HG02852 (cell line): Measurements from ENCODE around the gene C16orf86.
"Not testable (repeated sequence)": the region's sequence is repeated elsewhere in the genome, so short reads cannot be mapped to it uniquely, and the experiment has no call there.

Source experiments
- ATAC-seq: cut with Tn5 transposase; IDR thresholded peaks from one replicate; pipeline ENCODE4 v1.9.1; 2021; ENCODE audit warnings: mild to moderate bottlenecking, moderate library complexity; ENCODE audit not compliant: unreplicated experiment

The C16orf86 gene

DNA sequence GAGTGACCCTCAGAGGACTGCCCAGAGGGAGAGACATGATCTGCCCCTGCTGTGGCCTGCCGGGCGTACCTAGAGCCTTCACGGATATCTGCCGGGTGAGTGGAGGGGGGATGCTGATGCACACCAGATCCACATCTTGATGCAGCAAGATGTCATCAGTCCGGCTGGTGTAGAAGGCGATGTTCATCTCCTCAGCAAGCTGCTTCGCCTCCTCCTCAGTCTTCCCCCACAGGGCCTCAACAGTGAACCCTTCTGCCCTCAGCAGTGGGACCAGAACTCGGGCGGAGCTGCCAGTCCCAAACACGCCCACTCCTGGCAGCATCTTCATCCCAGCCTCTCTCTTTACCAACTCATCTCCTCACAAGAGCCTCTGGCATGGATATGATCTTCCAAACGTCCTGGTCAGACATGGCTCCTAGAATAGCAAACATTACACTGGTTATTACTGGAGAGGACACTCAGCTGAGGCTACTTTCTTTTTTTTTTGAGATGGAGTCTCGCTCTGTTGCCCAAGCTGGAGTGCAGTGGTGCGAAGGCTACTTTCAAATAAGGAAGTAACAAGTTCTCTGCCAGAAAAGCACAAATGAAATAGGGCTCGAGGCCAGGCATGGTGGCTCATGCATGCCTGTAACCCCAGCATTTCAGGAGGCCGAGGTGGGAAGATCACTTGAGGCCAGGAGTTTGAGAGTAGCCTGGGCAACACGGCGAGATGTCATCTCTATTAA, 18.9 kb downstream of the C16orf86 start:
- ATAC-seq, result no peak

DNA sequence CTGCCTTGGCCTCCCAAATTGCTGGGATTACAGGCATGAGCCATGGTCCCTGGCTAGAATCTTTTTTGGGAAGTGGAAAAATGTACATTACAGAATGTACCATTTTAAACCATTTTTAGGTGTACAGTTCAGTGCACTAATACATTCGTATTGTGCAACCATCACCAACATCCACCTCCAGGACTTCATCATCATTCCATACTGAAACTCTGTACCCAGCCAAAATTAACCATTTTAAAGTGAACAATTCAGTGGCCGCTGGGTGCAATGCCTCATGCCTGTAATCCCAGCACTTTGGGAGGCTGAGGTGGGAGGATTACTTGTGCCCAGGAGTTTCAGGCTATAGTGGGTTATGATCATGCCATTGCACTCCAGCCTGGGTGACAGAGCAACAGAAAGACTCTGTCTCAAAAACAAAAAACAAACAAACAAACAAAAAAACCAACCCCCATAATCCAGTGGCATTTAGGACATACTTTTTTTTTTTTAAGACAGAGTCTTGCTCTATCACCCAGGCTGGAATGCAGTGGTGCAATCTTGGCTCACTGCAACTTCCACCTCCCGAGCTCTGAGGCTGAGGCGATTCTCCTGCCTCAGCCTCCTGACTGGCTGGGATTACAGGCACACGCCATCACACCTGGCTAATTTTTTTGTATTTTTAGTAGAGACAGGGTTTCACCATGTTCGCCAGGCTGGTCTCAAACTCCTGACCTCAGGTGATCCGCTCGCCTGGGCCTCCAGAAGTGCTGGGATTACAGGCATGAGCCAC, 27.1 kb downstream of the C16orf86 start:
- not testable (repeated sequence) for ATAC-seq

DNA sequence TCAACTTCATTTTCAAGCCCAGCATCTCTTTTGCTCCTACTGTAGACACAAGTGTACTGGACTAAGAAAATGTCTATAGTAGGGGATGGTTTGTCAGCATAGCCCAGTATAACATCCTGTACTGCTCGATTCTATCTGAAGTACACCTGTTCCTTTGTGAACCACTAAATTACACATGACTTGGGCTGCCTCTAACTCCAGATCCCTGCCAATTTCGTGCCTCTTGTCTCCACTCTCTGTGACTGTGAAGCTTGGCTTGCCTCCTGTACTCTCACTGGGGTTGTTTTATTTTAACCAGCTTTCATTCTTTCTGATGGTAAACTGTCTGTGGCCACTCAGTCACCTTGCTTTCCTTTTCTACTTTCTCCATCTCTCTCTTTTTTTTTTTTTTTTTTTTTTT, 28.0 kb downstream of the C16orf86 start:
- no peak for ATAC-seq

DNA sequence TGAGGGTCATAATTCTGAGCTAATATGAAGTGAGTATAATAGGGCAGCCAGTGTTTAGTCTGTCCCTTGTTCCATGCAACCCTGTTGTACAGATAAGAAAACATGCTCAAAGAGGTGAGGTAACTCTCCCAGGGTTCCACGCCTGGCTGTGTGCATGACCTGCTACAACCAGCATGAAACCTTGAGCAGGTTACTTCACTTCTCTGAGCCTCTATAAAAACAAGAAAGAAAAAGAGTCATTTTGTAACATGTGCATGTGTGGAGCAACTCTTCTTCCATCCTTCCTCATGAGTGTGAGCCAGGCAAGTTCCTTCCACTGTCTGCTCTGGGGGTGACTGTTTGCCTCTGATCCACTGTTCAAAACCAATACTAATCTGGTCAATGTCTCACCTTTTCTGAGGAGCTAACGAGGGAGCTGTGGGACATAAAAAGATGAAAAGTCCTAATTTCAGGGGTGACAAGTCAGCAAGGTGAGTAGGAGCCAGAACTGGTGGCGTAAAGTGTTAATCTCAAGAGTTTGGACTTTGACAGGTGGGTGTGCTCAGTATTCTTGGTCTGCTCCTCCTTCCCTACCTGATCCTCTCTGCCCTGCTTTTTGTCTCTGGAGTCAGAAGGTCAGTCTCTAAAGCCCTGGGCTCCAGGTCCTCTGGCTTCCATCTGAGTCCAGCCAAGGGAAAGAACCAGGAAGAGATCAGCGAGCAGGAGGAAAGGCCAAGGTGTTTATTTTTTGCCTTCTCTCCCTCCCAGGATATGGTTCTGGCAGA, 31.0 kb downstream of the C16orf86 start:
- no peak for ATAC-seq

DNA sequence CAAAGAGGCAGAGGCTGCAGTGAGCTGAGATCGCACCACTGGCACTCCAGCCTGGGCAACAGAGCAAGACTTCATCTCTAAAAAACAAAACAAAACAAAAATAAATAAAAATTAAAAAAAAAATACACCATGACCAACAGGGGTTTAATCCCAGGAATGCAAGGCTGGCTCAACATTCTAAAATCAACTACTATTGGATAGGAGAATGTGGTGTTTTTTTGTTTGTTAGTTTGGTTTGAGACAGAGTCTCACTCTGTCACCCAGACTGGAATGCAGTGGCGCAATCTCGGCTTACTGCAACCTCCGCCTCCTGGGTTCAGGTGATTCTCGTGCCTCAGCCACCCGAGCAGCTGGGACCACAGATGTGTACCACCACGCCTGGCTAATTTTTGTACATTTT, 32.7 kb downstream of the C16orf86 start:
- ATAC-seq, result no peak

DNA sequence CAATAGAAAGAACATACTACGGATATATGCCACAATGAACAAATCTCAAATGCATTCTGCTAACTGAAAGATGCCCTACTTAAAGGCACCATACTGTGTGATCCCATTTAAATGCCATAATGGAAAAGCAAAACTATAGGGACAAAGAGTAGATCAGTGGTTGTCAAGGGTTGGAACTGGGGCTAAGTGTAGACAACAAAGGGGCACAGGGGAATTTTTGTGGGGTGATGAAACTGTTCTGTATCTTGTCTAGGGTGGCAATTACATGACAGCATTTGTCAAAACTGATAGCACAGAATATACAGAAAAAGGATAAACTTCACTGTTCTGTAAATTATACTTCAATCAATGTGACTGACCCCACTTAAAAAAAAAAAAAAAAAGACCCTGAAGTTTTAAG, 34.8 kb downstream of the C16orf86 start:
- ATAC-seq, result no peak

DNA sequence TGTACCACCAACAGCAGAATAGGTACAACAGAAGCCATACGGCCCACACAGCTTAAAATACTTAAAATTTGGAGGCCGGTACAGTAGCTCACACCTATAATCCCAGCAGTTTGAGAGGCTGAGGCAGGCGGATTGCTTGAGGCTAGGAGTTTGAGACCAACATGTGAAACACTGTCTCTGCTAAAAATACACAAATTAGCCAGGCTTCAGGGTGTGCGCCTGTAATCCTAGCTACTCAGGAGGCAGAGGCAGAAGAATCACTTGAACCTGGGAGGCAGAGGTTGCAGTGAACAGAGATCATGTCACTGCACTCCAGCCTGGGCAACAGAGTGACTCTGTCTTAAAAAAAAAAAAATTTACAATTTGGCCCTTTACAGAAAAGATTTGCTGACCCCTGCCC, 35.5 kb downstream of the C16orf86 start:
- ATAC-seq, result no peak

DNA sequence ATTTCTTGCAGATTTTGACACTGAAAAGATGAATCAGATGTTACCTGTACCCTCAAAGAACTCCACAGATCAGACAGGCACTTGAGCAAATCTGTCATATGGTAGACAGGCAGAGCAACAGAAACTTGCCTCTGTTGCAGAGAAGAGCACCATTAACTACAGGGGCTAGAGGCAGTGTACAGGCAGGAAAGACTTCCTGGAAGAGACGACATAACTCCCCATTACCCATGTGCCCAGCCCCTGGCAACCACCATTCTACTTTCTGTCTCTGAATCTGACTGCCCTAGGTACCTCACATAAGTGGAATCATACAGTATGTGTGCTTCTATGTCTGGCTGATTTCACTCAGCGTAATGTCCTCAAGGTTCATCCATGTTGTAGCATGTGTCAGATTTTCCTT, 37.0 kb downstream of the C16orf86 start:
- ATAC-seq, result no peak

DNA sequence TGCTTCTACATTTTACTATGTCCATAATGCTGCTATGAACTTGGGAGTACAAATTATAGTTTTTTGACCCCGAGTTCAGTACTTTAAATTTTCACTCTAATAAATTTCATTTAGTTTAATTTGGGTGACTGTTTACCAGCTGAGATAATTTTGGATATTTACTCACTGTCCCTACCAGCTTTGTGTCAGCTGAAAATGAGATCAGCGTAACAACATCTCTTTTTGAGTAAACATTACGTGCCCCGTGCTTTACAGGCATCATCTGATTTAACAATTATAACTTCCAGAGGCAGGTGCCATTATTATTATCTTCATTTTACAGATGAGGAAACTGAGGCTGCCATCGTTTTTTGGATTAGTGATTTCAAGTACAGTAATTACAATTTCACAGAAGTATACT, 37.5 kb downstream of the C16orf86 start:
- no peak for ATAC-seq

DNA sequence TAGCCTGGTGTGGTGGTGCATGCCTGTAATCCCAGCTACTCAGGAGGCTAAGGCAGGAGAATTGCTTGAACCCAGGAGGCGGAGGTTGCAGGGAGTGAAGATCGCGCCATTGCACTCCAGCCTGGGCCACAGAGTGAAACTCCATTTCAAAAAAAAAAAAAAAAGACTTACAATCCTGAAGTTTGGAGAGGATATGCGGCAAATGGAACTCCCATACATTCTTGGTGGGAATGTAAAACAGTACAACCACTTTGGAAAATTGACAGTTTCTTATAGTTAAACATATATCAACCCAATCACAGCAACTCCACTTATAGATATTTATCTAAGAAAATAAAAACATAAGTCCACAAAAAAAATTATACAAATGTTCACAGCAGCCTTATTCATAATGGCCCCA, 40.6 kb downstream of the C16orf86 start:
- ATAC-seq, result no peak

DNA sequence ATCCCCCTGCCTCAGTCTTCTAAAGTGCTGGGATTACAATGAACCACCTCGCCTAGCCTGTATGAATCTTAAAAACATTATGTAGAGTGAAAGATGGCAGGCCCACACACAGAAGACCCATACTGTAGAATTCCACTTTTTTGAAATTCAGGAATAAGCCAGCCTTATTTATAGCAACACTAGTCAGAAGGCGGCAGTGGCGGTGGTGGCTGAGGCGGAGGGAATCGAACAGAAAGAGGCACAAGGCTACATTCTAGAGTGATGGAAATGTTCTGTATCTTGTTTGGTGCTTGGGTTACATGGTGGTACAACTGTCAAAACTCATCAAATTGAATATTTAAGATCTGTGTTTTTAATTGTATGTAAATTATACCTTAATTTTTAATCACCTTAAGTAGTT, 41.2 kb downstream of the C16orf86 start:
- ATAC-seq, result no peak

DNA sequence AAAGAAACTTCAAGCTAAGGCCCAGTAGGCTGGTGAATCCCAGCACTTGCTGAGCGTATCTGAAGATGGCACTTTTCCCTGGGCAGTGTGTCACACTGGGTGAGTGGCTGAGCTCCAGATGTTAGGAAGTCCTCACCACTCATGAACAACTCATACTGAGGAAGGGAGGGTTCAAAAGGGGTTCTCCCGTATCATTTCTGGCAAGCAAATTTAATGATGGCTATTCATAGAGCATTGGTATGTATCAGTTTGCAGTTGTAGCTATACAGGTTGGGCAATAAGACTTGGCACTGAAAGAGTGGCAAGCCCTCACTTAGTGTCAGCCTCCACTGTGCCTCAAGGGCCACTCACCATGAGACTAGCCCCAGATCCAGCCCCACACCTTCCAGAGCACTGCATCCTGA, 41.8 kb downstream of the C16orf86 start:
- no peak for ATAC-seq

DNA sequence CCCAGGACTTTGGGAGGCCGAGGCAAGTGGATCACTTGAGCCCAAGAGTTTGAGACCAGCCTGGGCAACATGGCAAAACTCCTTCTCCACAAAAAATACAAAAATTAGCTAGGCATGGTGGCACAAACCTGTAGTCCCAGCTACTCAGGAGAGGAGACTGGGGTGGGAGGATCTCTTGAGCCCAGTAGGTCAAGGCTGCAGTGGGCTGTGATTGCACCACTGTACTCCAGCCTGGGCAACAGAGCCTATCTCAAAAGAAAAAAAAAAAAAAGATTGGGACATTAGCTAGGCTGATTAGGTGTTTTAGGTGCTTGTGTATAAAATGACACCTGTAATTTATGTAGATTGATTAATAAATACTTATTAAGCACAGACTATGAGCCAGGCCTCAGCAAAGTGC, 42.4 kb downstream of the C16orf86 start:
- ATAC-seq, result no peak

DNA sequence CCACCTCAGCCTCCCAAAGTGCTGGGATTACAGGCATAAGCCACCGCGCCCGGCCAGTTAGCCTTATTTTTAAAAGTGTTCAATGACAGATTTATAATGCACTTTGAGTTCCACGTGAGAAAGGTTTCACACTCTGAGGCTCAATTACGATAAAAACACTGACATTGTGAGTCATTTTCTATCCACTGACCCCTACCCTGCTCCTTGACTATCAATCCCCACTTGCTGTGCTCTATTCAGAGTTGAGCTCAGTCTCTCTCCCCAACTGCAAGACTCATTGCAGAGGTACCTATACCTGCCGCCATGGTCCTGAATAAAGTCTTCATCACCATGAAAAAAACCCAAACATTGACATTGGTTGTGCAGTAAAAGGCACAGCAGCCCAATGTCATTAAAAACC, 44.0 kb downstream of the C16orf86 start:
- no peak for ATAC-seq

DNA sequence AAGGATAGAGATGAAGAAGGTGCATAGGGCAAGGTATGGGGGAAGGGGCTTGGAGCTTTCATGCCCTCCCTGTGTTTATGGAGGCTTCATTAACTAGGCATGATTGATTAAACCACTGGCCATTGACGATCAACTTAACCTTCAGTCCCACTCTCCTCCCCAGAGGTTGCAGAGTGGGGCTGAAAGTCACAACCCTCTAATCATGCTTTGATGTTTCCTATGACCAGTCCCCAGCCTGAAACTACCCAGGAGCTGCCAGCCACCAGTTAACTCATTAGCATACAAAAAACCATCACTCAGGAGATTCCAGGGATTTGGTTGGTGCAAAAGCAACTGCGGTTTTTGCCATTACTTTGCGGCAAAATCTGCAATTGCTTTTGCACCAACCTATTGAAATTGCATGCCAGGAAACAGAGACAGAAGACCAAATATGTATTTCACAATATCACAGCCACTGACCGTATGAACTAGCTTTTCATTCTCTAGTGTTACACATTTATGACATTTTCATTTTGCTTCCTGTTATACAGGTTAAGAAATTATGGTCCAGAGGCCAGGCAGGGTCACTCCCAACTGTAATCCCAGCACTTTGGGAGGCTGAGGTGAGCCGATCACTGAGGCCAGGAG, 47.1 kb downstream of the C16orf86 start:
- no peak for ATAC-seq

DNA sequence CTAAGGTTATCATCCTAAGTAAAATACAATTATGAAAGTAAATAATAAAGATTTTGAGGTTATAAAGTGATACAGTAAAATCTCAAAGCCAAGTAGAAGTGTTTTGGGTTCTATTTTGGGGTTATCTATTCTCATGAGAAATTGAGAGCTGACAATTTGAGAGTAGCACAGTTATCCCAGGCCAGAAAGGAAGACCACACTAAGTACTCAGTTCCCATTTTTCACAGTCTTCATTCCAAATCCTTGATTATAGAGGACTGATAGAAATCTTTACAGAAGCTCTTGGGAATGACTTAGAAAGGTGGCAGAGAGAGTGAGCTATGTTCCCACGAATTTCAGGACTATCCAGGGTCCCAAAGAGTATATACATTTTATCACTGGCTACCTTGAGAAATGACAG, 47.9 kb downstream of the C16orf86 start:
- no peak for ATAC-seq

DNA sequence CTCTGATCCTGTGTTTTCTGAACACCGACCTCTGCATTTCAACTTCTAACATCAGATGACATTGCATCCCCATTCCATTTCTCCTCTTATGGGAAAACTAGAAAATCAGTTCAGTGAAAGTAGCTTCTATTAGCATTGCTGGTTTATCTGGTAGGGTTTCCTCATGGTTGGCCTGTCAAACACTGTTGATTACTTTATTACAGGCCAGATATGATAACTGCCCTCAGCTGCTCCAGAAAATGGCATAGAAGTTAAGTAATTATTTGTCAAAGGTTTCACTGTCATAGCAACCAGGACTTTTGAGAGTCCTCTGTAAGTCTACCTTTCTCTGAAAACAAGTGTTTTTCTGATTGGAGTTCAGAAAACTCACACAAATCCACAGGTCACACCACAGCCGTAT, 49.5 kb downstream of the C16orf86 start:
- ATAC-seq, result no peak
